ENCODE data around the gene WASHC4. TPM values are rescaled to one million over a fixed set of nuclear protein-coding genes. Genes with fewer than 3 reads are reported as not detected.
A peak's percentile ranks its signal among the peaks of the same experiment; 100 is the strongest.
"Not testable (repeated sequence)": the region's sequence is repeated elsewhere in the genome, so short reads cannot be mapped to it uniquely, and the experiment has no call there.

The WASHC4 gene
- total RNA-seq, 1 experiment from 2014 or later: 44.7 TPM

- BruUV-seq (replicated peaks): no TSS peak
- in situ Hi-C loops (cut with HindIII; ENCODE audit: low pct_unique_long_range_greater_than_20kb, low sequenced_read_pairs) (no loop called here), intact Hi-C loops (cut with micrococcal nuclease; ENCODE audit: unreplicated experiment) (no loop called here)
- H3K36me3 ChIP-seq (ENCODE audit: control insufficient read depth, insufficient read depth, low read length): no peaks in the 10 kb centered on the region
- CTCF ChIA-PET: no interaction called here
- DNase-seq (ENCODE audit: low read depth, low spot score) (no peak), ATAC-seq (no peak)
- no peak overlapping the region for H3K27ac ChIP-seq (ENCODE audit: low read length)
- H3K27me3 ChIP-seq (ENCODE audit: control insufficient read depth, insufficient read depth, low read length): peaks cover 8% of the 10 kb centered on the region; the same call in 1 of the 2 replicates
- peaks cover 5% of the 10 kb centered on the region; the same call in 1 of the 2 replicates for H3K4me1 ChIP-seq (ENCODE audit: control insufficient read depth, insufficient read depth, low read length)
- H3K4me3 ChIP-seq (ENCODE audit: low read depth in 2 of 2, low read length in 2 of 2): peak overlapping the region in 1 of 2 experiments; percentile 9; a peak in 1 of 4 replicates
- POLR2A ChIA-PET: interaction anchor here (0.5 kb wide), 1 partner anchor 775 kb away, joined by 7 read pairs; no protein-coding TSS in a partner anchor
- no peak for TF ChIP-seq SIN3A (IDR thresholded peaks at IDR 0.05; ENCODE audit: borderline replicate concordance, insufficient read depth, low read depth, low read length)
- H3K9me3 ChIP-seq (ENCODE audit: control insufficient read depth, insufficient read depth, low read depth, low read length): no peaks in the 10 kb centered on the region
Measured at GRCh38 chr12:105092336-105092735, 15.2 kb upstream of the WASHC4 start.

- POLR2A ChIA-PET; H3K4me3 ChIP-seq (ENCODE audit: low read depth in 2 of 2, low read length in 2 of 2); H3K27ac ChIP-seq (ENCODE audit: low read length); ATAC-seq; H3K4me1 ChIP-seq (ENCODE audit: control insufficient read depth, insufficient read depth, low read length); H3K36me3 ChIP-seq (ENCODE audit: control insufficient read depth, insufficient read depth, low read length); H3K27me3 ChIP-seq (ENCODE audit: control insufficient read depth, insufficient read depth, low read length); BruUV-seq (replicated peaks); in situ Hi-C loops (cut with HindIII; ENCODE audit: low pct_unique_long_range_greater_than_20kb, low sequenced_read_pairs); CTCF ChIA-PET; DNase-seq (ENCODE audit: low read depth, low spot score); intact Hi-C loops (cut with micrococcal nuclease; ENCODE audit: unreplicated experiment); H3K9me3 ChIP-seq (ENCODE audit: control insufficient read depth, insufficient read depth, low read depth, low read length): not testable (repeated sequence)
Measured at GRCh38 chr12:105095338-105095737, 12.2 kb upstream of the WASHC4 start.

- CTCF ChIA-PET: no interaction called here
- in situ Hi-C loops (cut with HindIII; ENCODE audit: low pct_unique_long_range_greater_than_20kb, low sequenced_read_pairs): no loop called here
- POLR2A ChIA-PET: no interaction called here
Measured at GRCh38 chr12:105099356-105099755, 8.2 kb upstream of the WASHC4 start.

More at GRCh38 chr12:105099356-105099755, 8.2 kb upstream of the WASHC4 start:
- no peaks in the 10 kb centered on the region for H3K4me1 ChIP-seq (ENCODE audit: control insufficient read depth, insufficient read depth, low read length)
- H3K27ac ChIP-seq (ENCODE audit: low read length): no peak overlapping the region
- DNase-seq (ENCODE audit: low read depth, low spot score): no peak
- no peak for TF ChIP-seq TCF7L2 (IDR thresholded peaks at IDR 0.05; ENCODE audit: low read depth, low read length)
- no peak for TF ChIP-seq SIN3A (IDR thresholded peaks at IDR 0.05; ENCODE audit: borderline replicate concordance, insufficient read depth, low read depth, low read length)
- TF ChIP-seq POLR2AphosphoS5 (IDR thresholded peaks at IDR 0.05; ENCODE audit: low read depth, low read length): no peak
- TF ChIP-seq, protein P1, sequence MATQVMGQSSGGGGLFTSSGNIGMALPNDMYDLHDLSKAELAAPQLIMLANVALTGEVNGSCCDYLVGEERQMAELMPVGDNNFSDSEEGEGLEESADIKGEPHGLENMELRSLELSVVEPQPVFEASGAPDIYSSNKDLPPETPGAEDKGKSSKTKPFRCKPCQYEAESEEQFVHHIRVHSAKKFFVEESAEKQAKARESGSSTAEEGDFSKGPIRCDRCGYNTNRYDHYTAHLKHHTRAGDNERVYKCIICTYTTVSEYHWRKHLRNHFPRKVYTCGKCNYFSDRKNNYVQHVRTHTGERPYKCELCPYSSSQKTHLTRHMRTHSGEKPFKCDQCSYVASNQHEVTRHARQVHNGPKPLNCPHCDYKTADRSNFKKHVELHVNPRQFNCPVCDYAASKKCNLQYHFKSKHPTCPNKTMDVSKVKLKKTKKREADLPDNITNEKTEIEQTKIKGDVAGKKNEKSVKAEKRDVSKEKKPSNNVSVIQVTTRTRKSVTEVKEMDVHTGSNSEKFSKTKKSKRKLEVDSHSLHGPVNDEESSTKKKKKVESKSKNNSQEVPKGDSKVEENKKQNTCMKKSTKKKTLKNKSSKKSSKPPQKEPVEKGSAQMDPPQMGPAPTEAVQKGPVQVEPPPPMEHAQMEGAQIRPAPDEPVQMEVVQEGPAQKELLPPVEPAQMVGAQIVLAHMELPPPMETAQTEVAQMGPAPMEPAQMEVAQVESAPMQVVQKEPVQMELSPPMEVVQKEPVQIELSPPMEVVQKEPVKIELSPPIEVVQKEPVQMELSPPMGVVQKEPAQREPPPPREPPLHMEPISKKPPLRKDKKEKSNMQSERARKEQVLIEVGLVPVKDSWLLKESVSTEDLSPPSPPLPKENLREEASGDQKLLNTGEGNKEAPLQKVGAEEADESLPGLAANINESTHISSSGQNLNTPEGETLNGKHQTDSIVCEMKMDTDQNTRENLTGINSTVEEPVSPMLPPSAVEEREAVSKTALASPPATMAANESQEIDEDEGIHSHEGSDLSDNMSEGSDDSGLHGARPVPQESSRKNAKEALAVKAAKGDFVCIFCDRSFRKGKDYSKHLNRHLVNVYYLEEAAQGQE (IDR thresholded peaks at IDR 0.05; ENCODE audit: insufficient read depth in 1 of 2, low read depth in 2 of 2, low read length in 1 of 2): no peak
- TF ChIP-seq CTCF (IDR thresholded peaks at IDR 0.05): no peak
- no peaks in the 10 kb centered on the region for H3K27me3 ChIP-seq (ENCODE audit: control insufficient read depth, insufficient read depth, low read length)
- no peaks in the 10 kb centered on the region for H3K9me3 ChIP-seq (ENCODE audit: control insufficient read depth, insufficient read depth, low read depth, low read length)
- no TSS peak for BruUV-seq (replicated peaks)
- no peak for ATAC-seq
- no peaks in the 10 kb centered on the region for H3K36me3 ChIP-seq (ENCODE audit: control insufficient read depth, insufficient read depth, low read length)
- H3K4me3 ChIP-seq (ENCODE audit: low read depth in 2 of 2, low read length in 2 of 2): no peak overlapping the region
- intact Hi-C loops (cut with micrococcal nuclease; ENCODE audit: unreplicated experiment): no loop called here

Data from Panc1 (cell line).